HG02759 (cell line): Measurements from ENCODE around the gene LBR.

Experiments used
- ATAC-seq: cut with Tn5 transposase; IDR thresholded peaks from one replicate; pipeline ENCODE4 v1.9.1; 2021; ENCODE audit warnings: mild to moderate bottlenecking, moderate library complexity; ENCODE audit not compliant: unreplicated experiment

Gene LBR

DNA sequence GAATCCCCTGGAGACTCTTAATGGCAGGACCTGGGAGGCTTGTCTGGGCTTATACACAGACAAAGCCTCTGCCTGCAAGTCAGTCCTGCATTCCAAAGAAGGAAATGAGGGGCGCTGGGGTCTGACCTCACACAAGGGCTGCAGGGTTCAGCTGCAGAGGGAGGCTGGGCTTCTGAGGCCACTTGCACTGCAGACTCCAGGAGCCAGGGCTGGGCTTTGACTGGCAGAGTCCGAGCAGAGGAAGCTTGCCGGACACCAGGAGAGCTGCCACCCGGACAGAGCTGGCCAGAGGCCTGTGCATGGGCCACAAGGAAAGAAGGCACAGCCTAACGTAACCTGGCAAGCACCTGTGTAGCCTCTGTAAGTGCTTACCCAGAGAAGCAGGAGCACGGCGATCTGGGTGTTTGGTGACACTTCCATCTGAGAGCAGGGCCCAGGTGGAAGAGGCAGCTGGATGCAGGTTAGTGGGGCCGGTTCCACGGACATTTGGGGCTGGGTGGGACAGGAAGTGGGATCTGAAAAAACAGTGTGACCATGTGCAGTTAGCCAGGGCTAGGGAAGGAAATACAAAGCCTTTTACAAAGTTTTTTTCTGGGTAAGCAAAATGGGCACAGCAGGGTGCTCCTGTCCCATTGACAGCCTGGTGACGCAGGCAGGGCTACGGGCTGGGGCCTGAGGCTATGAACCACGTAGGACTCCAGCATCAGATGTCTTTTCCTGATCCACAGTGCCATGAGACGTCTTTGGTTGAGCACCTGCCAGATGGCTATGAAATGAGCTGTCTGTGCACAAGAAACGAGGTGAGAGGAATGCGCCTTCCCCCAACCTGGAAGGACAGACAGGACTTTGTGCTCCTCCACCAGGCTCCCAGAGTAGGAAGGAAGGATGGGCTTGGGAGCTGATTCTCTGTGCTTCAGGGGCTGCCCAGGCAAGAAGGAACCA lies 37.3 kb upstream of the LBR start:
- ATAC-seq, result no peak

DNA sequence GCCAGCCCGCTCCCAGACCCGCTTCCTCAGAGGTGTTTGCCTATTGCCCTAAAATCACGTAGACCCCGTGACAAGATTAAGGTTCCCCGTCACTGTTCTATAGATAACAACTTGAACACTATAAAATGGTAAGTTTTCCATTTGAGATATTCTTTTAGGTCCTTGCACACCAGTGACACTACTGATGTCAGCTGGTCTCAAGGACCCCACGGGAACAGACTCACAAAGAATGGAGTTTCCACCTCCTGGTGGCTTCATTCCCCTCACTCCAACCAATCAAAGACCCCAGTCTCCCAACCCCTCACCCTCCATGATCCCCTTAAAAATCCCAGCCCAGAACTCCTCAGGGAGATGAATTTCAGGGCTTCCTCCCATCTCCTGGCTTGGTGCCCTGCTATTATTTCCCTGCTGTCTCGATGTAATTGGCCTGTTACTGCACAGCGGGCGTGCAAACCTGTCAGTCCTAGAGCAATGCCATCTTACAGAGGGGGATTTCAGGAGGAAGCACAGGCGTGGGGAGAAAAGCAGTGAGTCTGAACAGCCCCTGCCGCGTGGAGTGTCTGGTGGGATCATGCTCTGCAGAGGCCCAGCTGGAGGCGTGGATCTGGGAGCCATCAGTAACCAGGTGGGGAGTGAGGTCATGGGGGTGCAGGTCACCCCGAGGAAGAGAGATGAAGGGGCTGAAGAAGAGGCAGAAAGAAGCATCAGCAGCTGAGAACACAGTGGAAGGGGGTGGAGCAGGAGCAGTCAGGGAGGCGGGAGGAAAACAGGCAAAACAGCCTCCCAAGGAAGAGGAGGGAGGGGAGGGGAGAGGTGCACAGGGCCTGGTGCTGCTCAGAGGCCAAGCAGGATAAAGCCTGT lies 35.1 kb upstream of the LBR start:
- ATAC-seq, result no peak

DNA sequence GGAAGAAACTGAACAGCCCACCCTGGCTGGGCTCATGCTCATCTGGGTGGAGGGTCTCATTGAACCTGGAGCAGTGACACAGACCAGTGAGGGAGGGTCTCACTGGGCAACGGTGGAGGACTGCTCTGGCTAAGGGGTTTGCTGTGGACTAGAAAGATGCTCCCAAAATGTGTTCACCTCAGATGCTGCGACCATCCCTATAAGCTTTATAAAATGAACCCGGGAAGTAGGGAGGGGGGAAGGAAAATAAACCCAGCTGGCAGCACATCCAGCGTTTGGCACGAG lies 34.5 kb upstream of the LBR start:
- no peak for ATAC-seq

DNA sequence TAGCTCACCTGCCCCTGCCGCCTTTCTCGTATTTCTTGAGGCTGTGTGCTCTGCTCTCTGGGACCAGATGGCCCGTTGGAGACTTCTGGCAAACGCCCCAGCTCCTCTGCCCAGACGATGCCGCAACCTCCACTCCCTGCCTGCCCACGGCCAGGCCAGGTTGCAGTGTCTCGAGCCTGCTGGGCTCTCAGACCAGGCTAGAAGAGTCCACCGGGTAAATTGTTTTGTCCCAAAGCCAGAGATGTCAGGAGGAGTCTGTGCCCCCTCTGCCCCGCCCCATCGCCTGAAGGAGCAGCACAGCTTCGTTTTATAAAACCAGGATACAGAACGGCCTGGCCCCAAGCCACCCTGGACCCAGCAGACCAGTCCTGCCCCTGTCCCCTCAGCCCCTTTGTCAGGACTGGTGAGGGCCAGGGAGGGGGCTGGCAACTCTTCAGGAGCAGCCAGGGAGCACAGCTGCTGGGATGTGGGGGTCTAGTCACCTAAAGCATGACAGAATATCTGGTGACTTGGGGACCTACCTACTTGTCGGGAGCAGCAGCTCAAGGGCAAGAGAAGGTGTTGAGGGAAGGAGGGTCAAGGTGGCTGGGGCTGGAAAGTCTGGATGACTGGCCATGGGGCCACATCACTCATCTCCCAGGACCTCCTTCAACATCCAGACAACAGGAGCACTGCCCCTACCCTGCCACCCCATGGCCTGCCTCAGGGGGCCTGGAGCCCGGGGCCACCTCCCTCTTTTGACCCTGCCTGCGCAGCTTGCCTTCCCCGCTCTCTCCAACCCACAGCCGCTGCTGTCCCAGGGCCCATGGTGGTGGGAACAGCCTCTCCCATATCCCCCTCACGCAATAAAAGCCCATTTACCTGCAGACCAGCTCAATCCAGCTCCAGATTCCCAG lies 33.9 kb upstream of the LBR start:
- ATAC-seq, result no peak

DNA sequence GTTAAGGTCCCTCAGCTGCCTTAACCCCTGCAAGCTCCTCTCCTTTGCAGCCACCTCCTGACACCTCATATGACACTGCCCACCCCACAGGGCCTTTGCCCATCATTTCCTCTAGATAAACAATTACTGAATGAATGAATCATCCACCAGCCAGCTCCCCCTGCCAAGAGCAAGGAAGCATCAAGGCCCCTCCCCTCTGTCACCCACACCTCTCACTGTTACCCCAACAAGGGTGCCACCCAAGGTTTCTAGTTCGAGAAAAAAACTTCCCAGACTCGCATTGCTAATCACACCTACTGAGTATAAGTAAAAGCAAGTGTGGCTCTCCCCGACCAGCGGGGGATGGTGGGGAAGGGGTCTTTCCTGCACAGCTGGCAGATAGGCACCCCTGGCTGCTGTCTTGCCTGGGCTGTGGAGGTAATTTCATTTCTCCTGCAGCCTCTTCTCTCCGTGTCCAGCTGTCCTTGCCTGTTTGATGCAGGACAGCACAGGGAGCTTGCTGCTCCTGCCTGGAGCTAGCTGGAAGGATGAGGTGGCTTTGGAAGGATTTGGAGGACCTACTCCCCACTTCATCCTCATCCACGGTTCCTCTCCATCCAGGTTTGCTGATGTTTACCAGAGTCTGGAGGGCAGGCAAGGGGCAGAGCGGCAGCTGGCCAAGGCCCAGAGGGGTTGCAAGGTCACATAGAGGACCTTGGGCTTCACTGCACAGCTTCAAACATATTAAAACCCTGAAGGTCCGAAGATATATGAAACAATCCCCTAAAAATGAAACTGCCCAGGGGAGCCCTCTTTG lies 33.1 kb upstream of the LBR start:
- no peak for ATAC-seq

DNA sequence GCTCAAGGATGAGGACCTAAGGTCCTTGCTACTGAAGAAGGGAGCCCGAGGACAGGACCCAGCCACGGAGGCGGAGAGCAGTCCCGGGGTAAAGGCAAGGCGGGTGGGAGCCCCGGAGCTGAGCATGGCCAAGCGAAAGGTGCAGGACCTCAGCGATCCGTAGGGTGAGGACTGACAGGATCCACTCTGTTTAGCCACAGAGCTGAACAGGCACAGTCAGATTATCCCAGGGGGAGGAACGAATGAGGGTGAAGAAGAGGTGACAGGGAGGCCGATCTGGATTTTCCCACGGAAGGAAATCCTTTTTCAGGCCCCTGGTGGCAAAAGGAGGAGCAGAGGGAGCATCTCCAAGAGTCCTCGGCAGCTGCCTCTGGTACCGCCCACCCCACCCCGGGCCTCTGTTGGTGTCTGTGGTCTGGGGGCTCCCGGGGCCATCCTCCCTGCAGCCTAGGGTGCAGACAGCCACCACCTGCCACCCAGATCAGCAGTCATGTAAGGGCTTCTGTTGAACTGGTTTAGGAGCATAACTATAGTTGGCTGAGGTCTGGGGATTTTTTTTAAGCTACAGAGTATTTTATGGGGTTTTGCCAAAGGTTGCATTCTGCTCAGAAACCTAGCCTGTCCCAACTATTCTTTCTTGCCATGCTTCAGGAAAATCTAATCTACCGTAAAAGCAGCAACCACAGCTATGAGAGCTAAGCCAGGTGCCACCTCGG lies 32.3 kb upstream of the LBR start:
- no peak for ATAC-seq

DNA sequence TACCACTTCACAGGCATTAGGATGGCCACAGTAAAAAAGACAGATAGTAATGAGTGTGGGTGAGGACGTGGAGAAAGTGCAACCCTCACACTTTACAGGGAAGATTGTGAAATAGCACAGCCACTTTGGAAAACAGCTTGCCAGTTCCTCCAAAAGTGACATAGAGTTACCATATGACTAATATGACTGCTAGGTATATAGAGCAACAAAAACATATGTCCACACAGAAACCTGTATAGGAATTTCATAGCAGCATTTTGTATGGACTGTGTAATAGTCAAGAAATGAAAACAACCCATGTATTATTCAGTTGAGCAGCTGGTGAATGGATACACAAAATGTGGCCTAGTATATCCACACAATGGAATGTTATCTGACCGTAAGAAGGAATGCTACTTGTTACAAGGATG lies 30.4 kb upstream of the LBR start:
- no peak for ATAC-seq

DNA sequence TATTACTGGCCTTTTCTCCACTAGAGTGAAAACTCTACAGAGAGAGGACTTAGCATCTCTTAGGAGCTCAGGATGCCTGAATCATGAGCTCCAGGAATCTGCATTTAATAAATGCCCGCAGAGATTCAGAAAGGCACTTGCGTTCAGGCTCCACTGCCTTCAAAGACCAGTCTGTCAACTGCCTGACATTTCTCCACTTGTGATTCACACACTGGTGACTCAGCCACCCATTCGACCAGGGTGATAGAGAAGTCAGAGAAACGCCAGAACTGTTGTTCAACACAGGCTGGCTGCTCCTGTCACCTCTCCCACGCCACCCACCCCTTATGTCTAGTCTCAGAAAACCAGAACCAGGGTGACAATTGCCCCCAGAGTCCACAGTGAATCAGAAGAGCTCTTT lies 26.9 kb upstream of the LBR start:
- peak; percentile 55 for ATAC-seq

DNA sequence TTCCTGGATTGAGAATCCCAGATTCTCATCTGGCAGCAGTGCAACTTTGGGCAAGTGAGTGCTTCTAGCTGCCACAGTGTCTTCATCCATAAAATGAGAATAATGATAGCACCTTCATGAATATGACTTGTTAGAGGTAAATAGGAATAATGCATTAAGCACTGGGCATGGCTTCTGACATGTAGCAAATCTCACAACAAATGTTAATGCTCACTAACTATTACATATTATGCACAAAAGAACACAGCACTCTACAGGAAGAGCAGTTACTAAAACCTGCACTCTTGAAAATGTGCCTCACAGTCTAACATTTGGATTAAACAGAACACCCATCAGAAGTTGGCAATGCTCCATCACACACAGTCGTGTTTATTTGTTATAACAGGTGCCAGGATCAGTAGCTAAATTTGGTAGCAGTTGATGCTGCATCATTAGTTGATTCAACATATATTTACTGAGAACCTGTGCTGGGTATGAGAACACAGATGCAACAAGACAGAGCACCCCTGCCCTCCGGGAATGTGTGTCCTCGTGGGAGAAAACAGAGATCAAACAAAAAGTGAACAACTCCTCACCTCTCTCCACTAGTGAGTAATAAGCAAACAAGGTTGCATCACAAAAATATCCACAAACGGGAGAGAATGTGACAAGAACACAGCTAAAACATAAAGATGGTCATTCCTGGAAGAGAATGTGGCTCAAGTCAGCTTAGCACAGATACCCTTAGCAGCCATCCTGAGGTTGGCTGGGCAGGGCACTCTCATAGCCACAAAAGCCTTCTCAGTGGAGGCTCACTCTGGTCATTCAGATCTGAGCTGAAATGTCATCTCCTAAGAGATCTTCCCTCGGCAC lies 26.2 kb upstream of the LBR start:
- no peak for ATAC-seq

DNA sequence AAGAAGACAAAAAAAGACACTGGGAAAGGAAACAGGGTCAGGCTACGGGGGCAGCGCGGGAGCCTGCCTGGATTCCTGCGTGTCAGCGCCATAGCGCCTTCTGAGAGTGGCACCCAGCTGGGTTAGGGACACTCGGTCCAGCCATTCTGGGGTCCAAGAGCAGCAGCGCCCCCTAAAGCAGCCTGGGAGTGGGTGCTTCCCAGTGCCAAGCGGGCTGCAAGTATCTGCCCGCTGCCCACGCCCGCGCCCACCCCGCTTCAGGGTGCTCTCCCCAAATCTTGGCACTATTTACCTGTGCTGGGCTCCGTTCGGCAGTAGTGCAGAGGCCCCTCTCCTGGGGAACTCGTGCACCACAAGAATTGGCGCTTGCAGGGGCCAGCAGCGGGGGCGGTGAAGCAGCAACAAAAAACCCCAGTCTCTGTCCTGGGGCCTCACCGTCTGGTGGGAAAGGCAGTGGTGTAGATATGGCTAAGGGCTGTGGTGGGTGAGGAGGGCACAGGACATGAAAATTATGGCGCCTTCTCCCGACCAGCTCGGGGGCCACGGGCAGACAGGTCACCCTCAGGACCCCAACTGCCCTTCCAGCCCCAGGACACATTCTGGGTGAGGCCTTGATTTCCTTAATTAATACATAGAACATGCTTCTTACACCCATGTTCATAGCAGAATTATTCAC lies 24.1 kb upstream of the LBR start:
- ATAC-seq, result no peak

DNA sequence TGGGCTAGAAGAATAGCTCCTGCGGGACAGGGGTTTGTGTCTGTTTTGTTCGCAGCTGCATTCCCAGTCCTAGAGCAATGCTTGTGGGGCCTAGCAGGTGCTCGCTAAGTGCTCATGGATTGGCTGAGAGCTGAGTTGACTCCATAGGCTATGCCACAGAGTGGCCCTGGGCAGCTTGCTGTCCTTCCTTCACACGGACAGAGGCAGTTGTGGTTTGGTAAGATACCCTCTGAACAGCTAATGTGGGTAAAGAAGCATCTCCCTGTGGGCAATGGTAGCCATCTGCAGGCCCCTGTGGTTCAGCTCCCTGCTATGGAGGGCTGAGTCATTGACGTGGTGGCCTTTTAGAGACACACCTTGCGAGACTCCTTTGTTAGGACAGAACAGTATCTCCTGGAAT lies 23.5 kb upstream of the LBR start:
- ATAC-seq, result no peak

DNA sequence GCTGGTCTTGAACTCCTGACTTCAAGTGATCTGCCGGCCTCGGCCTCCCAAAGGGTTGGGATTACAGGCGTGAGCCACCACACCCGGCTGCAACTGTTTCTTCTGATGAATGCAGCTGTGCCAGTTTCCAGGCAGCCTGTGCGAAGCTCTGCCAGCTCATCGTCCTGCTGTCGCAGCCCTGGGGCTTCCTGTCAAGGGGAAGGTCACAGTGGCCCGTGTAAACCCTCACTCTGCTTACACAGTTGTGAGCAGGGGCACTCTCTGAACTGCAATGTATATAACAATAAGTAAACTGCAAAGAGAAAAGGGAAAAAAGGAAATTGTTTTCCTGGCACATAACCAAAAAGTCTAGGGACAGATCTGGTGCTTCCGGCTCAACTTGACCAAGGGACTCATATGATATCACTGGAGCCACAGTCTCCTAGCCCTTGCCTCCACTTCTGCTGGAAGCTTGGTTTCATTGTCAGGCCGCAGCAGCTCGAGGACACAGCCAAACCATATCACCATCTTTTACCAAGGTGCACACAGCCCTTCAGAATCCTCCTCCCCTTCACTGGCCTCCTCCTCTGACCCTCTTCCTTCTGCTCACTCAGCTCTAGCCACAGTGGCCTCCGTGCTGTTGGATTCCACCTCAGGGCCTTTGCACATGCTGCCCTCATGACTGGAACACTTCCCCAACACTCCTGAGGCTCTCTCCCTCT lies 22.8 kb upstream of the LBR start:
- ATAC-seq, result no peak

DNA sequence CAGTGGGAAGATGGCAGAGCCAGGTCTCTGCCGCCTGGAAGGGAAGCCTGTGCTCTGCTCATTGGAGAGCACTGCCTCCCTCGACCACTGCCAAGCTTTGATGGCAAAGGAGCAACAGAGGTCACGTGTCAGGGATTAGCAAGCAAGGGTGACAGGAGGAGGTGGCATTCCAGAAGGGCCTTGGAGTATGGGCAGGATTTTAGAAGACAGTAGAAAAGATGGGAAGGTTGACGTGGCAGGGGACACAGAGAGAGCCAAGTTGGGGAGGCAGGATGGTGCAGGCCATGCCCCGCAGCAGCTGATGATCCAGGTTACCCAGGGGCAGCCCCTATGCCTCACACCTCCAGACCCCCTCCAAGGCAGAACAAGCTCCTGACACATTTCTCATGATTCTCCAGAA lies 21.9 kb upstream of the LBR start:
- no peak for ATAC-seq

DNA sequence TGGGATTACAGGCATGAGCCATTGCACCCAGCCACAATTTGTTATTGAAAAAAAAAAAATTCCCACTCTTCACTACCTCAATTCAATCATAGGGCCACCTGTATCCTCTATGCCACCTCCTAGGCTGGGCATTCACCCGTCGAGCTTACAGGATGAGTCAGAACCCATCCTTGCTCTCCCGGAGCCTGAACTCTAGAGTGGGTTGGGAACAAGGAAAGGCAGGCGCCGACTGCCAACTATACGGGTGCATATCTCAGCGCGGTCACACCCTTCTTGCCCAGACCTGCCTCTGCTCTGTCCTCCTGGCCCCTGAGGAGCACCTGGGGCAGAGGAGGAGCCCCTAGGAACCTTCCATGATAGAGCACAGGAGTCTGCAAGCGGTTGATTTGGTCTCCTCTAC lies 21.4 kb upstream of the LBR start:
- no peak for ATAC-seq

DNA sequence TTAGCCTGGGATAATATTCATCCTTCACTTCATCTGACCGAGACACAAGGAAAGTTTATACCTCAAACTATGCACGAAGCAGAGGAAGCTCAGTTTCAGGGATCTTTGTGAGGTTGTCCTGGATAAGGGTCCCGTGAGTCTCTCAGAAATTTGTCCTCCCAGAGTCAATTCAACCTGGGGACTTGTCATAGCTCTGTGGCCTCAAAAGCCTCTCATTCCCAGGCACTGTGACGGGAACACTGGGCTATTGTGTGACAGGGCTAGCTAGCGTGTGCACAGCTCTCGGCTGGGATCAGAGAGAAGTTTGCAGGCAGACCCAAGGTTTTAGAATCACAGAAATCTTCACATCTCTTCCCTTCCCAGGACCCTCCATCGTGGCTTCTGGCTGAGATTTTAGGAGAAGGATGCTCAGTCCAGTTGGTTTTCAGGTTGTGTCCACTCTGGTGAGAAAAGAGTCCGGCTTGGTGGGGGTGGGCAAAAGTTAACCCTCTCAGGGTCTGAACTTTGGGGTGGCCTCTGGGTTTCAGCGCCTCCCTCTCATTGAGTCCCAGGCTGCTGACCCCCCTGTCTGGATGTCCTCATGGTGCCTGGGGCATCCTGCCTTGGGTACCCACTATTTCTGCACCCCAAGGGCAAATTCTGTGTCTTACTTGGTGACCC lies 20.4 kb upstream of the LBR start:
- ATAC-seq, result no peak

DNA sequence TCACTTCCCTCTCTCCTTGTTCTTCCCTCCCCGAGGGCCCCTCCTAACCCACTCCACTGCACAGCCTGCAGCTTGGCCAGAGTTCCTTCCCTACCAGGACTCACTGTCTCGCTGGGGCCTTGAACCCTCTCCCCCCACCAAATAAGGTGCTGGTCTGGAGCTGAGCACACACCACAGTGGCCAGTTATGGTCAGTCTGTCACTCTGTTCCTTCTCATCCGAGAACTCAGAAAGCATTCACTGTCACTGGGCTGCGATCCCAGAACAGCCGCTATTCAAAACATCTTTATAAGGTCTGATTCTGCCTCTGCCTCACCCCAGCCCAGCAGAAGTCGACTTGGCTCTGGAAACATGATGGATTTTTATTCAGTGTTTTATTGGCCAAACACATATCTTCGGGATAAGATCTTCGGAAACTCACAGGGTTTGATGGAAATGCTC lies 19.8 kb upstream of the LBR start:
- ATAC-seq, result no peak

DNA sequence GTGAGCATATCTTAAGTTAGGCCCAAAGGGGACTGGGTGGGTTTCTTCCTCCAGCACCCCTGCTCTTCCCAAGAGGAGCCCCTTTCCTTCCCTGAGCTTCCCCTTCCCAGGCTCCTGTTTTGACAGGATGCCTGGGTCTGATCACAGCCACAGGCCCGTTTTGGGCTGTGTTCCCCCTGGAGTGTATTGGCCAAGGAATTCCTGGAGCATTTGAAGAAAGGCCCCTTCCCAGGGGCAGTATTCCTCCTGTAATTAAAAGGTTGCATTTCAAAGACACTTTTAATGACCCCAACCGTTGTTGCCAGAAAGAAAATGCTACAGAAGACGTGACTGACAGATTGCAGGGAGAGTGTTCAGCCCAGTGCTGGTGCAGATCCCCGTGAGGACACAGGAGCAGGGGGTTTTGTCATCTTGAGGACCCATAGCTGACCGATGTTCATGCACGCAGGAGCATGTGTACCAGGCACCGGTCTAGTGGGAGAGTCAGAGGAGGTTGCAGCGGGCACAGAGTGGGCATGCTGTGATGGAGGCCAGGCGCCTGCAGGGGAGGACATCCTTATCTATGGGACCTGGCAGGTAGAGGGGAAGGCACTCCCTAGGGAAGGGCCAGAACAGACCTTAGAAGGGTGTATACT lies 19.3 kb upstream of the LBR start:
- no peak for ATAC-seq
